ENCODE data around the gene UVRAG.

- no peak for TF ChIP-seq CTCF (IDR thresholded peaks at IDR 0.05; ENCODE audit: insufficient read depth, low read length, poor library complexity, severe bottlenecking)
- TF ChIP-seq EZH2phosphoT487 (conservative IDR thresholded peaks at IDR 0.05; ENCODE audit: low read length), result no peak
Observed at GRCh38 chr11:75797116-75797515, 17.9 kb upstream of the UVRAG start.
